Ishikawa (cell line): ENCODE data around the gene ZFYVE9.

Experiments
- CEBPB ChIP-seq: IDR thresholded peaks from 2 replicates; pipeline ENCODE4 v1.6.1; 2012
- CREB1 ChIP-seq: IDR thresholded peaks from 2 replicates; pipeline ENCODE4 v1.6.1; 2012; ENCODE audit warnings: low read depth
- EP300 ChIP-seq: IDR thresholded peaks from 2 replicates; pipeline ENCODE4 v1.6.1; 2012; ENCODE audit warnings: borderline replicate concordance
- FOXM1 ChIP-seq: IDR thresholded peaks from 2 replicates; pipeline ENCODE4 v1.6.1; 2012; ENCODE audit warnings: low read depth, borderline replicate concordance
- MAX ChIP-seq: IDR thresholded peaks from 2 replicates; pipeline ENCODE4 v1.6.1; 2012
- NFIC ChIP-seq: IDR thresholded peaks from 2 replicates; pipeline ENCODE4 v1.6.1; 2012
- RAD21 ChIP-seq: IDR thresholded peaks from 2 replicates; pipeline ENCODE4 v1.6.1; 2012; ENCODE audit warnings: low read depth
- TCF12 ChIP-seq: IDR thresholded peaks from 2 replicates; pipeline ENCODE4 v1.6.1; 2012; ENCODE audit warnings: low read depth
- TEAD4 ChIP-seq: IDR thresholded peaks from 2 replicates; pipeline ENCODE4 v1.6.1; 2012
- USF1 ChIP-seq: IDR thresholded peaks from 2 replicates; pipeline ENCODE4 v1.6.1; 2012
- YY1 ChIP-seq: IDR thresholded peaks from 2 replicates; pipeline ENCODE4 v1.6.1; 2012; ENCODE audit warnings: low read depth
- ZBTB7A ChIP-seq: IDR thresholded peaks from 2 replicates; pipeline ENCODE4 v1.6.1; 2012; ENCODE audit warnings: low read depth

GRCh38 chr1:52328615-52329014 is 186.7 kb downstream of the ZFYVE9 start:
- TF ChIP-seq FOXM1, result no peak
- TF ChIP-seq USF1, result no peak
- TF ChIP-seq ZBTB7A, result no peak
- TF ChIP-seq CEBPB, result no peak
- no peak for TF ChIP-seq RAD21
- TF ChIP-seq YY1, result no peak
- no peak for TF ChIP-seq TEAD4
- TF ChIP-seq NFIC, result no peak
- no peak for TF ChIP-seq EP300
- TF ChIP-seq TCF12, result no peak
- no peak for TF ChIP-seq MAX
- no peak for TF ChIP-seq CREB1
